Liver (tissue), 9 donors: ENCODE measurements around the gene IFT20. TPM values are rescaled to one million over a fixed set of nuclear protein-coding genes. Genes with fewer than 3 reads are reported as not detected.

ENCODE experiments used
- DNase-seq: peaks from one replicate; pipeline ENCODE4 v3.0.0-alpha.2; 2017; ENCODE audit warnings: low spot score
- H3K27ac ChIP-seq, 2 donors: one replicate each; pipeline ENCODE4 v1.7.0; 2013; ENCODE audit warnings: inconsistent platforms in 2 of 2, low read length in 2 of 2, control low read depth in 1 of 2, low read depth in 1 of 2, mild to moderate bottlenecking in 1 of 2
- H3K27me3 ChIP-seq, 4 donors: one replicate each; pipeline versions ENCODE4 v1.6.1 to v1.7.0; 2013; ENCODE audit warnings: low read length in 3 of 4, inconsistent platforms in 1 of 4, mild to moderate bottlenecking in 1 of 4, moderate library complexity in 1 of 4; ENCODE audit not compliant: control insufficient read depth in 4 of 4, insufficient read depth in 4 of 4
- H3K36me3 ChIP-seq, 4 donors: one replicate each; pipeline versions ENCODE4 v1.6.1 to v1.7.0; 2013; ENCODE audit warnings: low read length in 3 of 4, mild to moderate bottlenecking in 3 of 4, low read depth in 1 of 4, moderate library complexity in 1 of 4; ENCODE audit not compliant: control insufficient read depth in 4 of 4, insufficient read depth in 3 of 4
- H3K4me1 ChIP-seq, 4 donors: one replicate each; pipeline versions ENCODE4 v1.6.1 to v1.7.0; 2013; ENCODE audit warnings: low read length in 3 of 4, mild to moderate bottlenecking in 3 of 4, moderate library complexity in 1 of 4; ENCODE audit not compliant: control insufficient read depth in 4 of 4, insufficient read depth in 4 of 4
- H3K4me3 ChIP-seq, 3 donors: one replicate each; pipeline versions ENCODE4 v1.6.1 to v1.7.0; 2013; ENCODE audit warnings: low read length in 3 of 3, control low read depth in 1 of 3, low read depth in 1 of 3, mild to moderate bottlenecking in 1 of 3
- H3K9ac ChIP-seq, 2 donors: one replicate each; pipeline ENCODE4 v1.7.0; 2013; ENCODE audit warnings: low read length in 2 of 2, mild to moderate bottlenecking in 2 of 2, moderate library complexity in 2 of 2, control low read depth in 1 of 2, low read depth in 1 of 2
- H3K9me3 ChIP-seq, 4 donors: one replicate each; pipeline versions ENCODE4 v1.6.1 to v1.7.0; 2013; ENCODE audit warnings: low read length in 3 of 4; ENCODE audit not compliant: control insufficient read depth in 4 of 4
- ATF3 ChIP-seq: IDR thresholded peaks from 2 replicates; pipeline ENCODE4 v1.6.1; 2016; ENCODE audit warnings: antibody characterized with exemption
- CTCF ChIP-seq: fragments of 150-350 bp; IDR thresholded peaks from 2 replicates; pipeline ENCODE4 v1.5.1; 2017; ENCODE audit warnings: improper control_type of control experiment, low read depth, low read length; ENCODE audit not compliant: missing input control
- EGR1 ChIP-seq, 2 donors: IDR thresholded peaks; 2 replicates each; pipeline ENCODE4 v1.6.1; 2016 to 2018; ENCODE audit warnings: antibody characterized with exemption in 2 of 2, low read depth in 2 of 2
- FOXA1 ChIP-seq: IDR thresholded peaks from 2 replicates; pipeline ENCODE4 v1.6.1; 2016; ENCODE audit warnings: antibody characterized with exemption
- FOXA2 ChIP-seq: IDR thresholded peaks from 2 replicates; pipeline ENCODE4 v1.6.1; 2016; ENCODE audit warnings: antibody characterized with exemption
- GABPA ChIP-seq, 2 donors: IDR thresholded peaks in 1 of 2; conservative IDR thresholded peaks in 1 of 2; 2 replicates each; pipeline ENCODE4 v1.6.1; 2016; ENCODE audit warnings: antibody characterized with exemption in 2 of 2, mild to moderate bottlenecking in 1 of 2, moderate library complexity in 1 of 2
- HNF4A ChIP-seq, 2 donors: conservative IDR thresholded peaks; 2 replicates each; pipeline ENCODE4 v1.6.1; 2016; ENCODE audit warnings: antibody characterized with exemption in 2 of 2, mild to moderate bottlenecking in 2 of 2
- HNF4G ChIP-seq: IDR thresholded peaks from 2 replicates; pipeline ENCODE4 v1.6.1; 2016; ENCODE audit warnings: antibody characterized with exemption
- JUND ChIP-seq, 2 donors: IDR thresholded peaks; 2 replicates each; pipeline ENCODE4 v1.6.1; 2016; ENCODE audit warnings: antibody characterized with exemption in 2 of 2
- MAX ChIP-seq: IDR thresholded peaks from 2 replicates; pipeline ENCODE4 v1.6.1; 2016; ENCODE audit warnings: antibody characterized with exemption
- RAD21 ChIP-seq, 2 donors: IDR thresholded peaks; 2 replicates each; pipeline ENCODE4 v1.6.1; 2016; ENCODE audit warnings: antibody characterized with exemption in 2 of 2, mild to moderate bottlenecking in 2 of 2
- REST ChIP-seq: IDR thresholded peaks from 2 replicates; pipeline ENCODE4 v1.6.1; 2016; ENCODE audit warnings: antibody characterized with exemption, mild to moderate bottlenecking
- RXRA ChIP-seq, 2 donors: IDR thresholded peaks; 2 replicates each; pipeline ENCODE4 v1.6.1; 2017 to 2018; ENCODE audit warnings: antibody characterized with exemption in 2 of 2, mild to moderate bottlenecking in 1 of 2
- SP1 ChIP-seq: IDR thresholded peaks from 2 replicates; pipeline ENCODE4 v1.6.1; 2018; ENCODE audit warnings: antibody characterized with exemption, mild to moderate bottlenecking
- TAF1 ChIP-seq: conservative IDR thresholded peaks from 2 replicates; pipeline ENCODE4 v1.6.1; 2016; ENCODE audit warnings: antibody characterized with exemption, mild to moderate bottlenecking
- YY1 ChIP-seq: IDR thresholded peaks from 2 replicates; pipeline ENCODE4 v1.6.1; 2016; ENCODE audit warnings: antibody characterized with exemption, mild to moderate bottlenecking
- ZBTB33 ChIP-seq: IDR thresholded peaks from 2 replicates; pipeline ENCODE4 v1.6.1; 2016; ENCODE audit warnings: antibody characterized with exemption
- WGBS: extraction: QIAGEN DNeasy Blood & Tissue Kit; methylation state at CpG from one replicate; pipeline ENCODE4 v1.1.7; 2013; 5-methylcytosine and 5-hydroxymethylcytosine counted together
- polyA plus RNA-seq, 2 donors: library from polyadenylated mRNA; stranded (reverse) in 1 of 2; unstranded in 1 of 2; fragments of 200-250 nt in 1 of 2; fragments of >200 nt in 1 of 2; fragmentation: Nextera tagmentation in 1 of 2; extraction: Ambion mirVana in 1 of 2; gene quantifications; one replicate each; pipeline versions ENCODE4 v1.2.1 to v1.2.3, GENCODE V29; 2013 to 2015
- total RNA-seq, 2 donors: library from RNA; depleted of rRNA; stranded (reverse); fragments of >200 nt; gene quantifications; one replicate each; pipeline ENCODE4 v1.2.3, GENCODE V29; 2014
- donor health status: healthy.
- donor health status: healthy.
- donor health status: healthy.
- donor health status: healthy.
- donor health status: healthy.

Gene IFT20
- total and polyA plus RNA-seq, 4 donors, result 15.5 to 37.1 (median 24.7) TPM

GRCh38 chr17:28340374-28340773 lies 5.1 kb upstream of the IFT20 start:
- Histone ChIP-seq H3K27ac (no peak overlapping the region), H3K9ac (no peak overlapping the region), H3K4me3 (no peak overlapping the region), H3K9me3 (no peaks in the 10 kb centered on the region), H3K27me3 (no peaks in the 10 kb centered on the region), H3K4me1 (peaks cover 10 to 49% (median 42%) of the 10 kb centered on the region in 4 donors), H3K36me3 (peaks cover 11 to 49% (median 35%) of the 10 kb centered on the region in 4 donors)
- TF ChIP-seq HNF4G, result no peak
- no peak for TF ChIP-seq MAX
- TF ChIP-seq HNF4A (conservative IDR thresholded peaks at IDR 0.05), result no peak
- no peak for TF ChIP-seq SP1
- TF ChIP-seq ZBTB33, result no peak
- TF ChIP-seq EGR1 (IDR thresholded peaks at IDR 0.05; ENCODE audit: low read depth in 2 of 2), result no peak
- no peak for TF ChIP-seq FOXA2
- TF ChIP-seq JUND (IDR thresholded peaks at IDR 0.05), result no peak
- no peak for TF ChIP-seq RAD21 (IDR thresholded peaks at IDR 0.05)
- TF ChIP-seq REST, result no peak
- no peak for TF ChIP-seq RXRA (IDR thresholded peaks at IDR 0.05)
- no peak for TF ChIP-seq CTCF
- TF ChIP-seq YY1, result no peak
- TF ChIP-seq FOXA1, result no peak
- TF ChIP-seq GABPA (IDR thresholded peaks at IDR 0.05 in 1 of 2, conservative IDR thresholded peaks at IDR 0.05 in 1 of 2), result no peak
- WGBS, result 88% methylated on average over 6 of the region's 6 CpGs
- no peak for DNase-seq

- H3K27me3 ChIP-seq, result no peaks in the 10 kb centered on the region
- WGBS, result 95% methylated on average over 15 of the region's 15 CpGs
- H3K9me3 ChIP-seq, result no peaks in the 10 kb centered on the region
- H3K4me1 ChIP-seq, result peaks cover 4 to 47% (median 39%) of the 10 kb centered on the region in 4 donors
- no peak overlapping the region for H3K4me3 ChIP-seq
- no peak overlapping the region for H3K27ac ChIP-seq
- DNase-seq, result no peak
- no peak for TF ChIP-seq REST
- TF ChIP-seq ATF3, result no peak
- TF ChIP-seq ZBTB33, result no peak
- no peak for TF ChIP-seq HNF4G
- TF ChIP-seq RAD21 (IDR thresholded peaks at IDR 0.05), result no peak
- TF ChIP-seq JUND (IDR thresholded peaks at IDR 0.05), result no peak
- TF ChIP-seq SP1, result no peak
- no peak for TF ChIP-seq TAF1
- no peak for TF ChIP-seq RXRA (IDR thresholded peaks at IDR 0.05)
- no peak for TF ChIP-seq MAX
- no peak for TF ChIP-seq GABPA (IDR thresholded peaks at IDR 0.05 in 1 of 2, conservative IDR thresholded peaks at IDR 0.05 in 1 of 2)
- no peak for TF ChIP-seq FOXA1
- no peak for TF ChIP-seq EGR1 (IDR thresholded peaks at IDR 0.05; ENCODE audit: low read depth in 2 of 2)
- peaks cover 9 to 45% (median 28%) of the 10 kb centered on the region in 4 donors for H3K36me3 ChIP-seq
- H3K9ac ChIP-seq, result no peak overlapping the region
These were observed 4.2 kb upstream of the IFT20 start for GRCh38 chr17:28339431-28339830.
